NT2/D1 (cell line): ENCODE results near the gene FBXW11.

Experiments used
- DNase-seq: peaks from one replicate; pipeline ENCODE4 v3.0.0-alpha.2; 2011; ENCODE audit warnings: low read depth, low spot score
- H3K27me3 ChIP-seq: 2 replicates; pipeline ENCODE4 v1.6.0; 2011; ENCODE audit warnings: mild to moderate bottlenecking; ENCODE audit not compliant: insufficient read length, insufficient read depth
- H3K36me3 ChIP-seq: 2 replicates; pipeline ENCODE4 v1.6.1; 2011; ENCODE audit warnings: mild to moderate bottlenecking, low read length, mixed read lengths; ENCODE audit not compliant: insufficient read depth, insufficient read length
- H3K4me1 ChIP-seq: 2 replicates; pipeline ENCODE4 v1.5.1; 2011; ENCODE audit not compliant: insufficient read depth, insufficient read length
- H3K4me3 ChIP-seq: 2 replicates; pipeline ENCODE4 v1.5.1; 2011; ENCODE audit warnings: low read depth; ENCODE audit not compliant: insufficient read length
- H3K9ac ChIP-seq: 2 replicates; pipeline ENCODE4 v1.6.0; 2011; ENCODE audit warnings: low read depth; ENCODE audit not compliant: insufficient read length
- H3K9me3 ChIP-seq: 2 replicates; pipeline ENCODE4 v1.5.1; 2011; ENCODE audit warnings: mild to moderate bottlenecking, low read length; ENCODE audit not compliant: insufficient read depth
- SUZ12 ChIP-seq: IDR thresholded peaks from 2 replicates; pipeline ENCODE4 v1.6.1; 2011; ENCODE audit not compliant: insufficient read length, insufficient read depth; ENCODE audit errors: extremely low read depth
- YY1 ChIP-seq: IDR thresholded peaks from 2 replicates; pipeline ENCODE4 v1.6.1; 2011; ENCODE audit not compliant: insufficient read length, insufficient read depth
- ZNF274 ChIP-seq: IDR thresholded peaks from 2 replicates; pipeline ENCODE4 v1.6.1; 2011; ENCODE audit warnings: mild to moderate bottlenecking, low read depth, low read length

Gene FBXW11

DNA sequence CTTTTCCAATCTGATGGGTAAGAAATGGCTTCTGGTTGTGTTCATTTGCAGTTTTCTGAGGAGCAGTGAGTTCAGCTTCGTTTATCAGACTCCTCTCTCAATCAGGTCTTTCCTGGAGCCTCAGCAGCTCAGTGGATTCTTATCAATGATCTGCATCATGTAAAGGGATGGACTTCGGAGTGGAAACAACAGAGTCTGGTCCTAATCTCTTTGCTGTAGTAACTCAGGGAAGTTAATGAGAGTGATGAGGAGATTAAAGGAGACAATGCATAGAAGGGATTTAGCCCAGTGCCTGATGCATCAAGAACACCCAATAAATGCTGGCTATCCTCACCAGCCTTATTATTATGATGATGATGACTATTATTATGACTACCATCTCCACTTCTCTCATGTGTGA, 173.7 kb downstream of the FBXW11 start:
- no peak overlapping the region for H3K9ac ChIP-seq
- DNase-seq = no peak
- H3K36me3 ChIP-seq = no peaks in the 10 kb centered on the region
- no peaks in the 10 kb centered on the region for H3K27me3 ChIP-seq
- no peak overlapping the region for H3K4me3 ChIP-seq
- peaks cover 4% of the 10 kb centered on the region for H3K4me1 ChIP-seq
- peaks cover 5% of the 10 kb centered on the region; the same call in 1 of the 2 replicates for H3K9me3 ChIP-seq
- TF ChIP-seq YY1 = no peak
- no peak for TF ChIP-seq ZNF274
- no peak for TF ChIP-seq SUZ12

DNA sequence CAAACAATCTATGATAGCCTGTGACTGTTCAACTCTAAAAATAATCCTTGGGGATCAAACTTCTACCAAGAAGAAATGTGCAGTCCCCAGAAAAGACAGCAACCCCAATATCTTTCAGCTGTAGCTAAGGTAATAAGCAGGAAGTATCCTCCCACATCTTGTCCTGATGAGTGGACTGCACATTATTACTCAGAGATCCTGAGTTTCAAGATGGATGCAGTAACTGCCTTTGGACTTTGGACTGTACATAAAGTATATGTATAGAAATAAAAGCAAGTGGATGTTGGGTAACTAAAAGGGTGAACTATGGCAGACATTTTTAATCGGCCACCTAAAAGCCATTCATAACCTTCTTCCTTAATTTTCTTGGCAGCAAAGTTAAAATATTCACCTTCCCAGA, 175.8 kb downstream of the FBXW11 start:
- H3K9me3 ChIP-seq = peaks cover 5% of the 10 kb centered on the region; the same call in 1 of the 2 replicates
- H3K4me3 ChIP-seq = no peak overlapping the region
- no peak overlapping the region for H3K9ac ChIP-seq
- peaks cover 4% of the 10 kb centered on the region for H3K4me1 ChIP-seq
- no peak for TF ChIP-seq YY1
- TF ChIP-seq ZNF274 = no peak
- no peak for TF ChIP-seq SUZ12
- no peaks in the 10 kb centered on the region for H3K27me3 ChIP-seq
- H3K36me3 ChIP-seq = no peaks in the 10 kb centered on the region
- no peak for DNase-seq

DNA sequence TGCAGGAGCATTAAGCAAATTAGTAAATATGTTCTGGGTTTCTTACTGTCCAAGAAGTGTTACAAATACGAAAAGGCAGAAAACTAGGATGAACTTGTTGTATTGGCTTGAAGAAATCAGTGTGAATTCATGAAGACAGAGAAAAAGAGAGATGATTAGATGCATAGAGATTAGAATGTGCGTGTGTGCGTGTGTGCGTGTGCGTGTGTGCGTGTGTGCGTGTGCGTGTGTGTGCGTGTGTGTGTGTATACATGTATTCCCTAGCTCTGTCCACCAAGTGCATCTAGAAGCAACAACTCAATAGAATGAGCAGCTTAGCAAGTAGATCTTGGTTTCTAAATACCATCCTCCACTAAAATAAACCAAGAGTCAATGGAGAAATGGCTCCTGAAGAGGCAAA, 179.3 kb downstream of the FBXW11 start:
- no peaks in the 10 kb centered on the region for H3K9me3 ChIP-seq
- H3K4me3 ChIP-seq = no peak overlapping the region
- no peaks in the 10 kb centered on the region for H3K4me1 ChIP-seq
- no peaks in the 10 kb centered on the region for H3K27me3 ChIP-seq
- no peak for DNase-seq
- TF ChIP-seq ZNF274 (no peak), YY1 (no peak), SUZ12 (no peak)
- H3K36me3 ChIP-seq = no peaks in the 10 kb centered on the region
- no peak overlapping the region for H3K9ac ChIP-seq

DNA sequence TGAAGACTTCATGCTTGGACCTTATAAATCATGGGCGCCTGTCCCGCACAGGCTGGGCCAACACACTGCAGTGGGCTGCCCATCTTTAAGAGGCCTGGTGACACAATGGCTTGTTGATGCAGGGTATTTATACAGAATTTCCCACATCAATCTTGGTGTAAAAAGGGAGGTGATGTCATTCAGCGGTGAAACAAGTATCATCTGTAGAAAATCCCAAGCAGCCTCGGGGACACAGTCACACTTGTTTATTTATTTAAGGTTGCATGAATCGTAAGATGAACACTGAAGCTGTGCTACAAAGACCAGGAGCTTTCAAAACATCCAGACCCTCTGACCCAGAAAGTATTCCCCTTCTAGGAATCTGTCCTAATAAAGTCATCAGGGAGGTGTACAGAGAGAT, 180.3 kb downstream of the FBXW11 start:
- TF ChIP-seq ZNF274 = no peak
- TF ChIP-seq SUZ12 = no peak
- no peak for TF ChIP-seq YY1
- H3K27me3 ChIP-seq = no peaks in the 10 kb centered on the region
- no peak for DNase-seq

DNA sequence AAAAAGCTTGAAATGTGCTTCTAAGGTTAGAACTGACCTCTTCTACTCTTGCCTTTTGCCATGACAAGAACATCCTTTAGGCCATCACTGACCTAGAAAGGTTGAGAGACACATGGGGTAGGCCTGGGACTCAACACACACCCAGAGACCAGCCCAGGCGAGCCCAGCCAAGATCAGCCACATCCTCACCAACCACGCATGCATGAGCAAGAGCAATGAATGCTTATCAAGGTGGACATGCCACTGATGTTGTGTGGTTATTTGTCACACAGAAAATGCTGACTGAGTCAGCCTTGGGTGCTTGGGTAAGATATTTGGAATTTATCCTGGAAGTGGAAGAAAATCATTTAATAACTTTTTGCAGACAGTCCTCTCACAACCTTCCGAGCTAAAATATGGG, 181.4 kb downstream of the FBXW11 start:
- Histone ChIP-seq H3K4me3 (no peak overlapping the region), H3K9me3 (no peaks in the 10 kb centered on the region), H3K27me3 (no peaks in the 10 kb centered on the region), H3K9ac (no peak overlapping the region), H3K36me3 (no peaks in the 10 kb centered on the region), H3K4me1 (no peaks in the 10 kb centered on the region)
- no peak for DNase-seq
- TF ChIP-seq SUZ12 (no peak), YY1 (no peak)

More for the DNA sequence above, 180.3 kb downstream of the FBXW11 start:
- no peaks in the 10 kb centered on the region for H3K36me3 ChIP-seq
- H3K9me3 ChIP-seq = no peaks in the 10 kb centered on the region
- no peak overlapping the region for H3K4me3 ChIP-seq
- H3K4me1 ChIP-seq = no peaks in the 10 kb centered on the region
- H3K9ac ChIP-seq = no peak overlapping the region

DNA sequence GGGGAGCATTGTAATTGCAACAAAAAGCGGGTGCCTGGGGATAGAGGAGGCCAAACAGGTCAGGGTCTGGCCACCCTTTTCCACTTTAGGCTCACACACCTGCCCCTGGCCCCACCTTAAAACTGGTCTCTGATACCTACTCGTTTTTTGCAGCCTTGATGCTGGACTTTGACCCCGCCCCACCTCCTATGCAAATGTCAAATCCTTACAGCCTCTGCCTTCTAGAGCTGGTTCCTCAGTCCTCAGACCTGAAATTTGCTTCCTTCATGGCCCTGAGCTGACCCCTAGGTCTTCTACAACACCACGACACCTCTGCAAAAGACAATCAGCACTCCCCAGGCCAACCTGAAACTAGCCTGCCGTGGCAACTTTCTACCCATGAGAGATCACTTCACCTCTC, 183.2 kb downstream of the FBXW11 start:
- Histone ChIP-seq H3K4me3 (no peak overlapping the region), H3K4me1 (no peaks in the 10 kb centered on the region), H3K9ac (no peak overlapping the region), H3K36me3 (no peaks in the 10 kb centered on the region), H3K9me3 (no peaks in the 10 kb centered on the region), H3K27me3 (no peaks in the 10 kb centered on the region)
- no peak for DNase-seq
- no peak for TF ChIP-seq ZNF274
- TF ChIP-seq YY1 = no peak
- TF ChIP-seq SUZ12 = no peak

DNA sequence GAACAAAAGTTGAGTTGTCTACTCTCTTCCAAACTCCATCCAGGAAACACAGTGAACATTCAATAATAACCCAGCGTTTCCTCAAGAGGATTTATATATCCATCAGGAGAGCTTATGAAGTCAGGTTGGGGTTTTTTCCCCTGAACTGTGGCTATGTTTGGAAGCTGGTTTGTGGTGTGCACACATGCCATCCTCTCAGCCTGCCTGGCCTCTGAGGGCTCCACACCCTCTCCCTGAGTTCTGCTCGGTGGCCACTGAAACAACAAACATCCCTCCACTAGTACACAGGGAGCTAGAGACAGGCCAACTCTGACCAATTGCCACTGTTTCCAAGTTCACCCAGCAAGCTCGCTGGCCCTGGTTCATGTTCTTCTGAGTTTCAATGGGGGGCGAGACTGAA, 185.2 kb downstream of the FBXW11 start:
- H3K4me3 ChIP-seq = no peak overlapping the region
- no peaks in the 10 kb centered on the region for H3K4me1 ChIP-seq
- H3K36me3 ChIP-seq = no peaks in the 10 kb centered on the region
- H3K9ac ChIP-seq = no peak overlapping the region
- TF ChIP-seq ZNF274 (no peak), YY1 (no peak), SUZ12 (no peak)
- no peak for DNase-seq
- H3K9me3 ChIP-seq = no peaks in the 10 kb centered on the region
- H3K27me3 ChIP-seq = no peaks in the 10 kb centered on the region

DNA sequence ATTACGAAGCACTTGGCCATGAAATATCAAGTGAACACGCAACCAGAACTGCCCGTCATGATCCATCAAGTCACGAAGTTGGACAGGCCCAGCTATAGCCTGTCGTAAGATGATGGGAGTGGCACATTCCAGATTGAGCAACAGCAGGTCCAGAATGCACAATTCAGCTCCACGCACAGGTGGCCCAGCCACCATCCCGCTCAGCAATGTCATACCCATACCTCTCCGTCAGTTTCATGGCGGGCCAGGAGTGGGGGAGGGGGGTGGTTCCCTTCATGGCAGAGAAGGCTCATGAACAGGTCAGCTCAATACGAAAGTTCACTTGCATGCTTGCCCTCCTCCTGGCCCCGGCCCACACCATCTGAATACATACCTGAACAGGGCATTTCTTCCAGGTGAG, 185.9 kb downstream of the FBXW11 start:
- Histone ChIP-seq H3K9ac (no peak overlapping the region), H3K4me3 (no peak overlapping the region), H3K4me1 (no peaks in the 10 kb centered on the region), H3K36me3 (no peaks in the 10 kb centered on the region), H3K27me3 (no peaks in the 10 kb centered on the region), H3K9me3 (no peaks in the 10 kb centered on the region)
- TF ChIP-seq ZNF274 (no peak), YY1 (no peak), SUZ12 (no peak)
- no peak for DNase-seq
